Measurements from ENCODE around the gene ZNF793.

DNA sequence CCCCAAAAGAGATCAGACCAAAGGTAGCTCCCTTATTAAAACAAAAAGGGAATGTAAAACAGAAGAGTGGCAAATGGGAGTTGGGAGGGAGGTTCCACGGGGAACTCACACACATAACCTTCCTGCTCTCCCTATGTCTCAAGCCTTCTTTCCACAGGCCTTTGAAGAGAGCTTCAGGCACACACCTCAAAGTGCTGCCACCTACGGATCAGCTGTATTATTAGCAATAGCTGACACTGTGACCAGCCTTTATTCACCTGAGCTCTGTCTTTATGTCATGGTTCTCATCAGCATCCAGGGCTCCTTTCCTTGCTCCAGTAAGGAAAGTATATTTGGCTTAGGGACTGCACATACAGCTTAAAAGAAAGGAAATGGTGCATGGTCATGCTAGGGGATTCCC is 76.6 kb downstream of the ZNF793 start:
- TF ChIP-seq GATA2 (IDR thresholded peaks at IDR 0.05; ENCODE audit: low read depth, low read length) (no peak), GATA3 (IDR thresholded peaks at IDR 0.05; ENCODE audit: low read depth, low read length) (no peak)

All from SH-SY5Y (cell line).